ENCODE measurements around the gene LPCAT3. TPM values are rescaled to one million over a fixed set of nuclear protein-coding genes. Genes with fewer than 3 reads are reported as not detected.
A peak's percentile ranks its signal among the peaks of the same experiment; 100 is the strongest.

The LPCAT3 gene
- total and polyA plus RNA-seq, 2 of the 13 experiments (the other 11 are each of a cell fraction or from before 2014, with no cell fraction given): 44.5 to 64.3 TPM

DNA sequence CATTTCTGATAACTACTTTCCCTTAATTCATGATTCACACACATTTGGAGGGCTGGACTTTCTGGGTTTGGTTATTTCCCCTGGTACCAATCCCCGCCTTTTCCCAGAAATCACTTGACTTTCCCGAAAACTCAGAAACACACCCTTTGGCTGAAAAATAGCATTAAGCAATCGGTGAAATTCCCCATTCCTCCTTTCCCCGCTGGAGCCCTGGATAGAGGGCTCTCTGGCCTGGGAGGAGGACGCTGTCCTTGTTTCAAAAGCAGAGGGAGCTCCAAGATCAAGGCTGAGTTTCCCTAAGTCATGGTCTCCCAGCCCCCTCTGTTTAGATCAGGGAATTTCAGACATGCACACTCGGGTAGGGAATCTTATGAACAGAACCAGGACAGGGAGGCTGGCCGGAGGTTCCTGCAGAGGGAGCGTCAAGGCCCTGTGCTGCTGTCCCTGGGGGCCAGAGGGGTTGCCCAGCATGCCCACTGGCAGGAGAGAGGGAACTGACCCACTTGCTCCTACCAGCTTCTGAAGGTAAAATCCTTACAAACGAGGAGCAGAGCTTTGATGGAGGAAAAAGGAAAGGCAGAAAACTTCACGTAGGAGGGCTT, 42.2 kb upstream of the LPCAT3 start, which contains the start of gene C1S (continued):
- TF ChIP-seq, protein P1, sequence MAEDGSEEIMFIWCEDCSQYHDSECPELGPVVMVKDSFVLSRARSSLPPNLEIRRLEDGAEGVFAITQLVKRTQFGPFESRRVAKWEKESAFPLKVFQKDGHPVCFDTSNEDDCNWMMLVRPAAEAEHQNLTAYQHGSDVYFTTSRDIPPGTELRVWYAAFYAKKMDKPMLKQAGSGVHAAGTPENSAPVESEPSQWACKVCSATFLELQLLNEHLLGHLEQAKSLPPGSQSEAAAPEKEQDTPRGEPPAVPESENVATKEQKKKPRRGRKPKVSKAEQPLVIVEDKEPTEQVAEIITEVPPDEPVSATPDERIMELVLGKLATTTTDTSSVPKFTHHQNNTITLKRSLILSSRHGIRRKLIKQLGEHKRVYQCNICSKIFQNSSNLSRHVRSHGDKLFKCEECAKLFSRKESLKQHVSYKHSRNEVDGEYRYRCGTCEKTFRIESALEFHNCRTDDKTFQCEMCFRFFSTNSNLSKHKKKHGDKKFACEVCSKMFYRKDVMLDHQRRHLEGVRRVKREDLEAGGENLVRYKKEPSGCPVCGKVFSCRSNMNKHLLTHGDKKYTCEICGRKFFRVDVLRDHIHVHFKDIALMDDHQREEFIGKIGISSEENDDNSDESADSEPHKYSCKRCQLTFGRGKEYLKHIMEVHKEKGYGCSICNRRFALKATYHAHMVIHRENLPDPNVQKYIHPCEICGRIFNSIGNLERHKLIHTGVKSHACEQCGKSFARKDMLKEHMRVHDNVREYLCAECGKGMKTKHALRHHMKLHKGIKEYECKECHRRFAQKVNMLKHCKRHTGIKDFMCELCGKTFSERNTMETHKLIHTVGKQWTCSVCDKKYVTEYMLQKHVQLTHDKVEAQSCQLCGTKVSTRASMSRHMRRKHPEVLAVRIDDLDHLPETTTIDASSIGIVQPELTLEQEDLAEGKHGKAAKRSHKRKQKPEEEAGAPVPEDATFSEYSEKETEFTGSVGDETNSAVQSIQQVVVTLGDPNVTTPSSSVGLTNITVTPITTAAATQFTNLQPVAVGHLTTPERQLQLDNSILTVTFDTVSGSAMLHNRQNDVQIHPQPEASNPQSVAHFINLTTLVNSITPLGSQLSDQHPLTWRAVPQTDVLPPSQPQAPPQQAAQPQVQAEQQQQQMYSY (CRISPR knock-in tag; IDR thresholded peaks at IDR 0.05): no peak
- TF ChIP-seq MIXL1 (CRISPR knock-in tag; IDR thresholded peaks at IDR 0.05) (0 out of 2 replicates have a peak, but pooled peaks have one; percentile 26), AGO1 (IDR thresholded peaks at IDR 0.05; ENCODE audit: low read depth, low read length, poor library complexity, severe bottlenecking) (no peak), ZNF780A (CRISPR knock-in tag; IDR thresholded peaks at IDR 0.05) (no peak), EEA1 (CRISPR knock-in tag; IDR thresholded peaks at IDR 0.05; ENCODE audit: borderline replicate concordance) (no peak), ZNF563 (CRISPR knock-in tag; IDR thresholded peaks at IDR 0.05) (no peak), ZNF816 (CRISPR knock-in tag; IDR thresholded peaks at IDR 0.05; ENCODE audit: borderline replicate concordance) (no peak), IRF2 (CRISPR knock-in tag; IDR thresholded peaks at IDR 0.05) (0 out of 2 replicates have a peak, but pooled peaks have one; percentile 41), ZNF33B (CRISPR knock-in tag; IDR thresholded peaks at IDR 0.05) (0 out of 2 replicates have a peak, but pooled peaks have one; percentile 21), ATF1 (CRISPR knock-in tag; IDR thresholded peaks at IDR 0.05) (no peak), FOXO1 (CRISPR knock-in tag; IDR thresholded peaks at IDR 0.05) (no peak), ZNF720 (CRISPR knock-in tag; IDR thresholded peaks at IDR 0.05) (no peak), ZNF263 (CRISPR knock-in tag; IDR thresholded peaks at IDR 0.05) (no peak), GTF2F1 (IDR thresholded peaks at IDR 0.05; ENCODE audit: low read length) (no peak), ZFP36L2 (CRISPR knock-in tag; IDR thresholded peaks at IDR 0.05) (no peak), HNRNPL (IDR thresholded peaks at IDR 0.05; ENCODE audit: low read depth, low read length) (no peak), NFRKB (IDR thresholded peaks at IDR 0.05) (no peak), KLF15 (CRISPR knock-in tag; IDR thresholded peaks at IDR 0.05; ENCODE audit: borderline replicate concordance) (no peak), ATM (IDR thresholded peaks at IDR 0.05; ENCODE audit: borderline replicate concordance) (no peak), SP4 (CRISPR knock-in tag; IDR thresholded peaks at IDR 0.05) (peak; percentile 52), ZNF12 (CRISPR knock-in tag; IDR thresholded peaks at IDR 0.05) (no peak), FOXM1 (CRISPR knock-in tag; IDR thresholded peaks at IDR 0.05) (no peak), JDP2 (CRISPR knock-in tag; IDR thresholded peaks at IDR 0.05; ENCODE audit: borderline replicate concordance) (no peak), HNRNPLL (IDR thresholded peaks at IDR 0.05; ENCODE audit: low read depth, low read length, poor library complexity, severe bottlenecking) (no peak), NFIB (CRISPR knock-in tag; IDR thresholded peaks at IDR 0.05; ENCODE audit: borderline replicate concordance) (no peak), NR2F2 (IDR thresholded peaks at IDR 0.05; ENCODE audit: borderline replicate concordance, low read depth) (no peak), ZNF432 (CRISPR knock-in tag; IDR thresholded peaks at IDR 0.05; ENCODE audit: borderline replicate concordance) (no peak)
- TF ChIP-seq, protein P2, sequence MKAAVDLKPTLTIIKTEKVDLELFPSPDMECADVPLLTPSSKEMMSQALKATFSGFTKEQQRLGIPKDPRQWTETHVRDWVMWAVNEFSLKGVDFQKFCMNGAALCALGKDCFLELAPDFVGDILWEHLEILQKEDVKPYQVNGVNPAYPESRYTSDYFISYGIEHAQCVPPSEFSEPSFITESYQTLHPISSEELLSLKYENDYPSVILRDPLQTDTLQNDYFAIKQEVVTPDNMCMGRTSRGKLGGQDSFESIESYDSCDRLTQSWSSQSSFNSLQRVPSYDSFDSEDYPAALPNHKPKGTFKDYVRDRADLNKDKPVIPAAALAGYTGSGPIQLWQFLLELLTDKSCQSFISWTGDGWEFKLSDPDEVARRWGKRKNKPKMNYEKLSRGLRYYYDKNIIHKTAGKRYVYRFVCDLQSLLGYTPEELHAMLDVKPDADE (CRISPR knock-in tag; IDR thresholded peaks at IDR 0.05): no peak

Measured in HepG2 (cell line).